HEK293 (cell line): ENCODE data around the gene IL31RA.

ENCODE experiments used
- CTCF ChIP-seq: fragments of 450-650 bp; formaldehyde crosslinking; IDR thresholded peaks from 2 replicates; pipeline ENCODE4 v1.5.1; 2016; ENCODE audit warnings: missing biosample characterization, missing genetic modification characterization
- KLF16 ChIP-seq: fragments of 450-650 bp; formaldehyde crosslinking; IDR thresholded peaks from 2 replicates; pipeline ENCODE4 v1.5.1; 2017; ENCODE audit warnings: missing biosample characterization, missing genetic modification characterization
- KLF17 ChIP-seq: fragments of 450-650 bp; formaldehyde crosslinking; IDR thresholded peaks from 2 replicates; pipeline ENCODE4 v1.5.1; 2016; ENCODE audit warnings: missing biosample characterization, missing genetic modification characterization
- OSR2 ChIP-seq: fragments of 450-650 bp; formaldehyde crosslinking; IDR thresholded peaks from 2 replicates; pipeline ENCODE4 v1.5.1; 2016; ENCODE audit warnings: missing biosample characterization, missing genetic modification characterization
- PRDM10 ChIP-seq: fragments of 450-650 bp; formaldehyde crosslinking; IDR thresholded peaks from 2 replicates; pipeline ENCODE4 v1.5.1; 2016; ENCODE audit warnings: missing biosample characterization, missing genetic modification characterization
- SCRT1 ChIP-seq: fragments of 450-650 bp; formaldehyde crosslinking; IDR thresholded peaks from 2 replicates; pipeline ENCODE4 v1.5.1; 2016; ENCODE audit warnings: missing biosample characterization, missing genetic modification characterization, borderline replicate concordance
- ZBTB21 ChIP-seq: fragments of 450-650 bp; formaldehyde crosslinking; IDR thresholded peaks from 2 replicates; pipeline ENCODE4 v1.5.1; 2017; ENCODE audit warnings: missing biosample characterization, missing genetic modification characterization
- ZBTB26 ChIP-seq: fragments of 450-650 bp; formaldehyde crosslinking; optimal IDR thresholded peaks from 2 replicates; pipeline ENCODE3; 2016; ENCODE audit warnings: missing biosample characterization, mild to moderate bottlenecking, missing genetic modification characterization
- ZBTB8A ChIP-seq: fragments of 450-650 bp; formaldehyde crosslinking; IDR thresholded peaks from 2 replicates; pipeline ENCODE4 v1.5.1; 2016; ENCODE audit warnings: missing biosample characterization, missing genetic modification characterization
- ZNF133 ChIP-seq: fragments of 450-650 bp; formaldehyde crosslinking; IDR thresholded peaks from 2 replicates; pipeline ENCODE4 v1.5.1; 2016; ENCODE audit warnings: missing biosample characterization, missing genetic modification characterization
- ZNF26 ChIP-seq: fragments of 450-650 bp; formaldehyde crosslinking; IDR thresholded peaks from 2 replicates; pipeline ENCODE4 v1.5.1; 2016; ENCODE audit warnings: missing biosample characterization, missing genetic modification characterization
- ZNF580 ChIP-seq: fragments of 450-650 bp; formaldehyde crosslinking; IDR thresholded peaks from 2 replicates; pipeline ENCODE4 v1.5.1; 2016; ENCODE audit warnings: missing biosample characterization, missing genetic modification characterization
- ZNF747 ChIP-seq: fragments of 450-650 bp; formaldehyde crosslinking; IDR thresholded peaks from 2 replicates; pipeline ENCODE4 v1.5.1; 2016; ENCODE audit warnings: missing biosample characterization, missing genetic modification characterization

GRCh38 chr5:55880453-55880852 lies 29.3 kb downstream of the IL31RA start:
- TF ChIP-seq CTCF (tag by site-specific recombination) (no peak), OSR2 (tag by site-specific recombination) (no peak), PRDM10 (no peak), ZNF747 (no peak), KLF17 (tag by site-specific recombination) (no peak), ZNF26 (tag by site-specific recombination) (no peak), KLF16 (tag by site-specific recombination) (no peak), SCRT1 (tag by site-specific recombination) (no peak), ZNF133 (tag by site-specific recombination) (no peak), ZBTB21 (tag by site-specific recombination) (no peak), ZNF580 (tag by site-specific recombination) (no peak), ZBTB26 (tag by site-specific recombination) (no peak), ZBTB8A (tag by site-specific recombination) (no peak)
